Smooth muscle cell of the brain vasculature (primary cell): Measurements from ENCODE around the gene KRT3.

Experiments used
- DNase-seq: peaks from one replicate; pipeline ENCODE4 v3.0.0-alpha.2; 2012; ENCODE audit warnings: low read depth, low spot score

KRT3 gene

DNA sequence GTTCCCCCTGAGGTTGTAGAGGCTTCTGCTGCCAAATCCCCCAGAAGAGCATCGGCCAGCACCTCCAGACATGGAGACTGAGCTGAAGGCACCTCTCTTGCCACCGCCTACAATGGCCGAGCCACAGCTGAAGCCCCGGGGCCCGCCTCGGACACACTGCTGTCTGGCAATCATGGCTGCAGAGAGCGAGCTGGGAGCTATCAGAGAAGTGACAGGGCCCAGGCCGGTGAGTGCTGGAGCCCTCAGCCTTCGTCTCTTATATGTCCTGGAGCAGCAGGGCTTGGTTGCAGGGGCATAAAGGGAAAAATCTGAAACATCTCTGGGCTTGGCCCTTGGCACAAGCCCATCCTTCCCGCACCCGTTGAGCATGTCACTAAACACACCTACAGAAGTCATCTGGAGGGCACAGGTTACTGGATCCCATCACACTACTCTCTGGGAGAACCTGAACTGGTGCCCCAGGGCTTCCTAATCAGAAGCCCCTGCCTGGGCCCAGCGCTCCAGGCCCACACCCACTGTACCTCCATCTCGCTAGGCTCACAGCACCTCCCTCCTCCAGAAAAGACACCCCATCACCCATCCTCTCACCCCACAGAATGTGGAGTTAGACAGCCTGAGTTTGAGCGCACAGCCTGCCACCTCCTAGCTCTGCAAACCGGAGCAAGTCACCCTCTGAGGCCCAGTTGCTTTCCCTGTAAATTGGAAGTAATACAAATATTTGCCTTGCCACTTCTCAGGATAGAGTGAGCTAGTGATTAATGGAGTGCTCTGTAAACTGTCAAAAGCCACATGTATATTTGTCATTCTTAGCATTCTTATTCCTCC is 18.2 kb upstream of the KRT3 start, which contains the start of gene KRT4:
Gene KRT4, minus strand, starts transcription at position 232 of the 825 bp plus-strand sequence. Its CDS starts 58 bp downstream, at position 174.
- DNase-seq = no peak

DNA sequence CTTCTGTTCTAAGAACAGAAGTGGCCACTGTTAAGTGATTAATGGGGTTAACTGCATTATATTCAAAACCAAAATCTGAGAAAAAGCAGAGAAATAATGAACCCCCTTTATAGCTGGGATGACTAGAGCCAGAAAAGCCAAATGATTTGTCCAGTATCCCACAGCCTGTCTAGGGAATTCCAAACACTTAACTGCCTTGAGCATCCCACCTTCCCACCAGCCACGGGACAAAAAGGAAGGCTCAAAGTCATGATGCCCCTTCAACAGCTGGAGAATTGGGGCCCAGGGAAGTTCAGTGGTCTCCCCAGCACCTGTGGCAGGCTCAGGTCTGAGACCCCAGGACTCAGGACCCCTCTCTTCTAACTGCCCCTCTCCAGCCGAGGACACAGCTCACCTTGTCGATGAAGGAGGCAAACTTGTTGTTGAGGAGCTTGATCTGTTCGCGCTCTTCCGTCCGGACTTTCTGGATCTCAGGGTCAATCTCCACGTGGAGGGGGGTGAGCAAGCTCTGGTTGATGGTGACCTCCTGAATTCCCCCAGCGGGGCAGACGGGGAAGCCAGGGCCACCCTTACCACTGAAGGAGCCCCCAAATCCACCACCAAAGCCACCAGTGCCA is 17.4 kb upstream of the KRT3 start:
- DNase-seq = no peak

DNA sequence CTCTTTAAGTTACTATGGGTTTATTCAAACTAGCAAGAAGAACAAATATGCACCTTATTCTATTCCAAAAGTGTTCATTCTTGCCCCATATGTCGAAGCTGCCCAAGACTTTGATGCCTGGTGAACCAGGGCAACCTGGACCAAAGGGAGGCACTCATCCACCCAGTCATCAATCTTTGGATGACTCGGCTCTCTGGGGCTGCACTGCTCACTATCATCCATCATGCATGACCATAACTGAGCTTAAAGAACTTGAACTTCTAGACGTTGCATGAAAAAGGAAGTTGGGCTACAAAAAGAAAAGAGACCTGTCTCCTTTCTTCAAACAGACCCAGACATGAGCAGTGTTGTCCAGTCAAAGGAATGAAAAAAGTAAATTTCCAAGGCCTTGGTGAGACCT is 16.8 kb upstream of the KRT3 start:
- no peak for DNase-seq

DNA sequence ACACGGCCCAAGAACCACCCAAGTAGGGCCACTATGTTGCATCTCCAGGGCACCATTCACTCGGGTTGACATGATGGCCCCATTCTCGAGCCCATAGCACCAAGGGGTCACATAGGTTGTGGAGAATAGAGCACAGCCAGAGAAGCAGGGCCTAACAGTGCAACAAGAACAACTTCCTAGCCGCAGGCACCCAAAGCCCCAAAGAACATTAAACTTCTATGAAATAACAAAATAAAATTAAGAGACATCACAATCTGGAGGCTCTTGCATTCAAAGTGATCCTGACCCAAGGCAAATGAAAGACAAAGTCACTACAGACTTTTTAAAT is 16.1 kb upstream of the KRT3 start:
- DNase-seq = no peak

DNA sequence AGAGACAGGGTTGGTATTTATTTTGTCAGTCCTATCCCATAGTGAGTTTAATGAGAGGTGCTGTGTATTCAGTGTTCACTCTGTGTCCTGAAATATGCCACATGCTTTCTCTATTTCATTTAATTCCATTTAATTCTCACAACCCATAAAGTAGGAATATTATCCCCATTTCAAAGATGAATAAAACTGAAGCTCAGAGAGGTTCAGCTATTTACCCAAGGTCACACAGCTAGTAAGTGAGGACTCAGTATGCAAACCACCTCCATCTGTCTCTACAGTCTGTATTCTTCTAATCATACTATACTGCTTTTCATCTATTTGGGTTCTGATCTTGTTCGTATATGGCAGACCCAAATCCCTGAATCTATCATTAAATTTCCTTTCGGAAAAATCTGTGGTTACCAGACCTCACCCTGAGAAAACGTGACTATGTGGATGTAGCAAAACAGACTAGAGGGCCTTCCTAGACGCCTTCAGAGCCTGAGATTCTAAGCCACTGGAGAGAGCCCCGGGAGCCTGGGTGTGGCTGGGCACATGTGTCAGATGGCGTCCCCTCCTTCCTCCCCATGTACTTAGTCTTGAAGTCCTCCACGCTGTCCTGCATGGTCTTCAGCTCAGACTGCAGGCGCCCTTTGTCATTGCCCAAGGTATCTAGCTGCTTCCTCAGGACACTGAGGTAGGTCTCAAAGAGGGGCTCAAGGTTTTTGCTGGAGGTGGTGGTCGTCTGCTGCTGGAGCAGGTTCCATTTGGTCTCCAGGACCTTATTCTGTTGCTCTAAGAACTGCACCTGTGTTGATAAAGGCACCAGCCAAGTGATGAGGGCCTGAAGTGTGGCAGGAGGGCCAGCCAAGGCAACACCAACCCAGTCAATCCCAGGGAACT is 15.5 kb upstream of the KRT3 start:
- DNase-seq = no peak

DNA sequence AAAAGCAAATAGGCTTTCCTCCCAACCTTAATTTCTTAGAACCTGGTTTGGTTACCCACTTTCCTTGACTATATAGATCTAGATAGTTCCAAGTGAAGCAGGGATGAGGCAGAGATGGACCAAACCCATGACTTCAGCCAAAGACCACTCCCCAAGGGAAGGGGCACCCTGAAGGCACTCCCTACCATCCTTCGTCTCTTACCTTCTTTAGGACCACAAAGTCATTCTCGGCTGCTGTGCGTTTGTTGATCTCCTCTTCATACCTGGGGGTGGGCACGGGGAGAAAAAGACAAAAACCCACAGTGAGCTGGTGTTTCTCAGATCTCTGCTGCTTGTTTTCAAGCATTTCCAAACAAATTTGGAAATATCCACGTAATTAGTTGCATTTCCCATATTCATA is 14.6 kb upstream of the KRT3 start:
- DNase-seq = no peak

DNA sequence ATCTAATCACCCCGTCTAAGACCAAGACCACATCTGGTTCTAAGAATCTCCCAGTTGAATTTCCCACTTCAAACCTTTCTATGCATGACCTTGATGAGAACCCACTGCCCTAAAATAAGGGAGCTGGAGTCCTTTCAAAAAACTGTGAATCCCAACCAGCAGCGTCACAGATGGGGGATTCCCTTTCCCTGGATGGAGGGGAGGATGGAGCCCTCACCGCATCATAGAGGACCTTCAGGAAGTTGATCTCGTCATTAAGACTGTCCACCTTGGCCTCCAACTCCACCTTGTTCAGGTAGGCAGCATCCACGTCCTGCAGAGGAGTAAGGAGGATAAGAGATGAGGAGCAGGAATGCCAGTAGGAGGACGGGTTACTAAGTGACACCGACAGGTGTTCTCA is 13.2 kb upstream of the KRT3 start:
- DNase-seq = no peak

DNA sequence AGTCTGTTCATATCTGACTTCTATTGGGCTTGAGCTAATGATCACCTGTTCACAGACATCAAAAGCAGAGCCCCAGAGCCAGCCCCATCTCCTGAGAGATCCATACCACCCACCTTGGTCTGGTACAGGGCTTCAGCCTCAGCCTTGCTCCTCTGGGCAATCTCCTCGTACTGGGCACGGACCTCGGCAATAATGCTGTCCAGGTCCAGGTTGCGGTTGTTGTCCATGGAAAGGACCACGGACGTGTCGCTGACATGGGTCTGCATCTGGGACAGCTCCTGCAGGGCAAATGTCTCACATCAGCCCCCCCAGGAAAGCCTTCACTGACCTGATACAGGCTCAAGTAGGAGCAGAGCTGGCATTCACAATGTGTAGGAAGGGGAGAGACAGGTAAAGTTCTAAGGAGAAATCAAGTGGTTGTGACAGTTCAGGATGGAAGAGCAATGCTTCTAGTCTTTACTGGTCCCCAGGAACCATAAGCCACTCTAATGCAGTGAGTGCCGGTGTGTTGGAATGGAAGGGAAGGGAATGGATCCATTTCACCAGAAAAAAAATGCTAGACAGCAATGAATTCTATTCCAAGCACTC is 12.8 kb upstream of the KRT3 start:
- DNase-seq = no peak

DNA sequence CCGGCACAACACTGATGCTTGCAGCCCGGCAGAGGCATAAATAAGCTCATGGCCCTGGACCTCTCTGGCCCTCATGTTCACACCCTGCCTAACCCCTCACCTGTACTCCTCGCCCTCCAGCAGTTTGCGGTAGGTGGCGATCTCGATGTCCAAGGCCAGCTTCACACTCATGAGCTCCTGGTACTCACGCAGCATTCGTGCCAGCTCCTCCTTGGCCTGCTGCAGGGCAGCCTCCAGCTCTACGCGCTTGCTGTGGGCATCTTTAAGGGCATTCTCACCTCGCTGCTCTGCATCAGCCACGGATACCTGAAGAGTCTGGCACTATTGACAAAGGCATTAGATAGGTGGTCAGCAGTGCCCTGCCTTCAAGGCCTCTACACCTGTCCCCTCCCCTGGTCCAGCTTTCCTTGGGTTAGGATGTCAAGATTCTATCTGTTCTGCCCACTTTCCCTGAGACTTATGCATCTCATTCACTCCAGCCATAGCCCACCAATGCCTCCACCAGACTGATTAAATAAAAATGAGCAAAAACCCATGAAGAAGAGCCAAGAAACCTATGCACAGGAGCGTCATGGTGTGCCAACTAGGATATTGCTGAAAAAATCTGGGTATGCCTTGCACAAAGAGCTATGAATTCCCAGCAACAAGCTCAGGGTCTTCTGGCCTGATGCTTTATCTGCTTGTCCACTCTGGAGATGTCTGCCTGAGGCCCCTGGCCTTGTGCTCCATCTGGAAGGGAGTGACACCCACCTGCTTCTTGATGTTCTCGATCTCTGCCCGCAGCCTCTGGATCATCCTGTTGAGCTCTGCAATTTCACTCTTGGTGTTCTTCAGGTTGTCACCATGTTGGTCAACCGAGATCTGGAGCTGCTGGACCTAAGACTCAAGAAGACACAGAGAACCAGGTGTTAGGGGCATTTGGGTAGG is 11.9 kb upstream of the KRT3 start:
- DNase-seq = no peak

DNA sequence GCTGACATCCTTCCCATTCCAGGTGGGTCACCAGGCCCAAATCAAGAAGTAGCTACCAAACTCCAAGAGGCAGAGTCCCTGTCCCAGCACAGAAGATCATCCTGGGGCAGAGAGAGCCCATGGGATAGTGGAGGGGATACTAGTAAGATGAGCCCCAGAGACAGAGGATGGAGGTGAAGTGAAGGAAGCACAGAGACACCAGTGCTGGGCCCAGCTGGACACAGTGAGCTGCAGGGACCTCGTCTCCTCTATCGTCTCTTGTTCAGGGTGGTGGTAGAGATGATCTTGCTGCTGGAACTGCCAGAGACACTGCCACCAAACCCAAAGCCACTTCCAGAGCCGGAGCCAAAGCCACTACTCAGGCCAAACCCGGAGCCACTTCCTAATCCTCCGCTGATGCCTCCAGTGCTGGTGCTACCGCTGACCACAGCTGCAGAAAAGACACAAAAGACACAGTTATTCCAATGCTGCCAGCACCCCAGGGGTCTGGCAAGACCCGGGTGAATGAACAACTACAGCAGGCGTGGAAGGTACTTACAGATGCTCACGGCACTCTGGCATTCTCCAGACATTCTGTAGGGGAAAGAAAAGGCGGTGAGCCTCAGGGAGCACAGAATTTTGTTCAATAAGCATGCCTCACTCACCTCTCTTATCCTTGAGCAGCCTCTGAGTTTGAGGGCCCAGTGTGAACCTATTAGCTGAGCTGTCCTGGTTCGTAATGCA is 11.1 kb upstream of the KRT3 start:
- no peak for DNase-seq

DNA sequence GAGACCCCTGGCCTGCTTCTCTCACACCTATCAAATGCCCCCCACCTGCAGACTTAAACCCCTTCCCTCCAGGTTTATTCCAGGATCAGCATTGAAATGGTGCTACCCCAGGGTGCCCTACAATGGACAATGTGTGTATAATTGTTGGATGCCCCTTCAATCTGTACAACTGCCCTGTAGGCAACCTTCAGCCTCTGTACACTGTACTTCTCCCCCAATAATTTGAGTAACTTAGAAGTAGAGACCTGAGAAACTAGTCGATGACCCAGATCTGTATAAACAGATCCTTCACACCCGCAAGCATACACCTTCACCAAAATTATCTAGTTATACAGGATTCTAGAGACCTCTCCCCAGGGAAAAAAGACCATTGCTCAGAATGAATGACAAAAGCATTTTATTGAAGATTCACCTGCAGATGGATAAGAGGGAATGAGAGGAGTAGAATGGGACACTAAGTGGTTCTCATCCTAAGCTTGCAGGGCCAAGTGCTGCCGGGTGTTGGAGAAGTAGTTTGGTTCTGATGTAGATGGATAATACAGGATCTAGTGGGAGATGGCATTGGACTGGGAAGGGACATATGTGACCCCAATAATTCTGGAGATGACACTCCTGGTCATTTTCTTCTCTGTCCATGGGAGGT is 10.4 kb upstream of the KRT3 start:
- no peak for DNase-seq

DNA sequence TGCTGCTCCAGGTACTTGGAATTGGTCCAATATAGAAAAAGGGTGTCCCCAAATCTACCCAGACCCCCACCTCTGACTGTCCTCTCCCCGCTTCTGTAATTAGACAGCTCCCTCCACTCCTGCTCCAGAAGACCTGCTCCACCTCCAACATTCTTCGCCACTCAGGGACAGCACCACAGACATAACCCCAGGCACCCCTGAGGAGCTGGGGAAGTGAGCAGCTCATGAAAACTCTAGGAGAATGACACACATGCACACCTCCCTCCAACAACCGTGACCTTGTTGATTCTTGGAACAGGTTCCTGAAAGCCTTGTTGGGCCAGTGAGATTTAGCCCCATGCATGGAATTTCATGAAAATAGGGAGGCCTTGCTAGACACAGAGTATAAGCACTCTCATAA is 9.8 kb upstream of the KRT3 start:
- no peak for DNase-seq

DNA sequence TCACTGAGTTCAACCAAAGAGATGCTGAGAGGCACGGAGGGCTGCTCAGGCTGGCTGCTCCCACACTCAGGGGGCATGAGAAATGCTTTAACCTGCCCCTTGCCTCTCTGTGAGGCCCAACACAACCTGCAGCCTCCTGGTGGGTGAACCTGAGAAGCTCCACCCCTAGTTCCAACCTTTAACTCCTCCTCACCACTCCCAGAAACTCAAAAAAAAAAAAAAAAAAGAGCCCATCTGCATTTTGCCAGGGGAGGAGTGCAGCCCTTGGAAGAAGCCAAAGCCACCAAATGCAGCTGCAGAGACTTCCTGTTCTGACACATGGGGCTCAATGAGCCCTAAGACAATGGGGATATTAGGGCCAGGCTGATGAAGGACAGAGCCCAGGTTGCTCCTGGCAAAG is 9.1 kb upstream of the KRT3 start:
- DNase-seq = no peak

DNA sequence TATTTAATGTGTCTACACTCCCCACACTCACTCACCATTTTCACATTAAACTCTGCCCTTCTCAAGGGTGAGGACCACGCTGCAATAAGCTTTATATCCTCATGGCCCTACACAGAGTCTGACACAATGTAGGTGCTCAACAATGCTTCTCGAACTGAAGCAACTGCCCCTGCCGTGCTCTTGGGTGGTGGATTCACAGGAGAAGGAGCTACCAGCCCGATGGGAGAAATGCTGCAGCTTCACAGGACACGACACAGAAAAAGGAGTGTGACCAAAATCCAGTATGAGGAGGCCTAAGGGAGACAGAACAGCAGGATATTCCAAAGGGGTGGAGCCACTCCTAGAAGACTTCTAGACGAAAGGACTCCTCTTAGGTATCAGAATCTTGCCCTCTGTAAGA is 6.5 kb upstream of the KRT3 start:
- no peak for DNase-seq

DNA sequence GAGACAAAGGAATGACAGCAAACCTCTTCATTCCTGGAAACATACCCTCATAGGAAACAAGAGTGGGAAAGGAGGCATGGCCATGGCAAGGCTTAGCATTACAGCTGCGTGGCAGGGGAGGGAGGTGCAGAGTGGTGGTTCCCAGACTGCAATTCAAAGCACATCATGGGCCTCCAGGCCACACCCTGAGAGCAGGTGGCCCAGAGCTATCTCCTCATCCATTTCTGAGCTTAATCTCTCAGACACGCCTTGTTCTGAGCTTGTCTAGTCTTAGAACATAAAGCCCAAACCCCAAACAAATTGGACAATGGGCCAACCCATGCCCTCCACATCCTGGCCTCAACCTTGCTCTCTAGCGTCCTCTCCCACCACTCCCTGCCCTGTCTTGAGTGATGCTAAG is 5.9 kb upstream of the KRT3 start:
- no peak for DNase-seq

DNA sequence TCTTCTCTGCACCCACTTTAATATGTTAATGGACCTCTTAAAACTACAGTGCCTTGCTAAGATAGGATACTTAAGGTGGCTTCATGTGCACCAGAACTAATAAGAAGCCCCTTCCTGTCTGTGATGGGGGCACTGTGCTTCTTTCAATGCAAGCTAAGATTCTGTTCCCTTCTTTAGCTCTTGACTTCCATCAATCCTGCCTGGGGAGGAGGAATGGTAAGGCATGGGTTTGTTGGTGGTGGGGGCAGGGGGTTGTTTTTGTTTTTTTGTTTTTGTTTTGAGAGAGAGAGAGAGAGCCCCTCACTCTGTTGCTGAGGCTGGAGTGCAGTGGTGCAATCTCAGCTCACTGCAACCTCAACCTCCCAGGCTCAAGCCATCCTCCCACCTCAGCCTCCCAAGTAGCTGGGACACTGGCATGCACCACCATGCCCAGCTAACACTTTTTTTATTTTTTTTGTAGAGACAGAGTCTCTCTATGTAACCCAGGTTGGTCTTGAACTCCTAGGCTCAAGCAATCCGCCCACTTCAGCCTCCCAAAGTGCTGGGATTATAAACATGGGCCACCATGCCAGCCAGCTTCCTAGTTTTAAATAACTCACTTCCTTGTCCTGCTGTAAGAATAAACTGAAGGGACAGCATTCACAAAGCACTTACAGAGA is 4.5 kb upstream of the KRT3 start:
- no peak for DNase-seq

DNA sequence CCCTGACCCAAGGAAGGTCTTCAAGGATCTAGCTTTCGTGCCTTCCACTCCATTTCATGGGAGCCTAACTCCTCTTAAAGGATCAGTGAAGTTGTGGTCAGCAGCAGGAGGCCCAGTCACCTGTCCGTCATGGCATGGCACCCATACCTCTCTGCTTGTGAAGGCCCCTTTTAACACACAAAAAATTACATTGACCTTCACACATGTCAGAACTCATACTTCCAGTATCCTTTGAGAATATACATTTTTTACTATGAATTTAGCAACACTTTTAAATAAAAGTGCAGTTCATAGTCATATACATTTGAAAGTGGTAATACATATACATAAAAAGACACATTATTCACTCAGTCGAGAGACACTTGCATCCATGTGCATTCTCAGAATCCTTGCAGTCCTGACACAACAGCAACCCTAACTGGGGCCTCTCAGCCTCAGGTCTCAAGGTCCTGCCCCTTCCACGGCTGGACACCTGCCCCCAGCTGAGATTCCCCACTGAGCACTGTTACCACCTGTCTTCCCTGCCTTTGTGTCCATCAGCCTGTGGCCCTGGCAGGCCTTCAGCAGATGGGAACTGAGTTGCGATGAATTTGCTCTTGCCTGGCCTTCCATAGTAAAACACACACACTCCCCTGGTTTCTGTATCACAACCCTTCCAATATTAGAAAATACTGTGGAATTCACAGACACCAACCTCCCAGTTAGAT is 3.7 kb upstream of the KRT3 start:
- DNase-seq = no peak

DNA sequence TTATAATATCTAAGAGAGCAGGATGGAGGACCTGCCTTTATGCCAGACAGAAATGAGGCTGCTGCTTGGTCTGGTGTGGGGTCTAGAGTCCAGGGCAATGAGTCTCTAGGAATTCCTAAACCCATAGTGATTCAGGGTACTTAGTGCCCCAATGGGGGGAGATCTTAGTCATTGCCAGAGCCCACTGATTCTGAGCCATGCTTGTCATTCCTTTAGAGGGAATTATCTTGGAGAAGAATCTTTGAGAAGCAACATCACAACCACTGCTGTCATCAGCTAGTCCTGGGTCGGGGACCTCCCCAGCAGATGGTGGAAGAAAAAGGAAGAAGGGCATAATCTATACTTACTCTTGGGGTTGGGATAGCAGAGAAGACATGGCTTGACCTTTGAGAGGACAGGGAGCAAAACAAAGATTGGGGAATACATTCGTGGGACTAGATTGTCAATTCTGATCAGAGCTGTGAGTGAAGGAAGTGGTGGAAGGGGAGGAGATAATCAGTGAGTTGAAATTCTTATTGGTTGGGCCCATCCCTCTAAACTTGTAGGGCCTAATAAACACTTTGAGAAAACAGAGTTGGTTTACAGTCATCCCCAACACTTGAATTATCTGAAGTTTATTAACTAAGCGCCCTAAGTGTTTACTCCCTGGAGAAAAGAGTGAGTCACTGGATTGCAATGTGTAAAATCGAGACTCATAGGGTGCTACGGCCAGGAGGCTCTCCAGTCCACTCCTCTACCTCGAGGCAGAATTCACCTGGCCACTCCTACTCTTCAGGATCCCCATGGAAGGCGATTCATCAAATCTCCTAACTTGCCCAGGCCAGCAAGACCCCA is 3.0 kb upstream of the KRT3 start:
- no peak for DNase-seq
